B cell (primary cell): ENCODE results near the gene RNF2. TPM values are rescaled to one million over a fixed set of nuclear protein-coding genes. Genes with fewer than 3 reads are reported as not detected.

Experiments
- ATAC-seq: fragments of 200-7000 bp; cut with Tn5 transposase; one replicate; pipeline ENCODE4 v1.10.0; 2021; ENCODE audit warnings: low read depth, mild to moderate bottlenecking, moderate number of reproducible peaks, moderate library complexity
- CTCF ChIA-PET: fragments of 350-600 bp; sonication (Branson Sonifier 250); formaldehyde crosslinking; loops from one replicate; lab custom pipeline; 2021; ENCODE audit warnings: antibody characterized with exemption, inconsistent platforms; lab: Charles Lee
- POLR2A ChIA-PET: fragments of 350-600 bp; sonication (Branson Sonifier 250); formaldehyde crosslinking; loops from one replicate; lab custom pipeline; 2021; ENCODE audit warnings: antibody characterized with exemption; lab: Charles Lee
- DNase-seq: peaks from one replicate; pipeline ENCODE4 v3.0.0; 2013
- H2AFZ ChIP-seq: 2 replicates; pipeline ENCODE4 v1.6.1; 2012; ENCODE audit warnings: mild to moderate bottlenecking, low read depth, low read length; ENCODE audit not compliant: insufficient read depth, poor library complexity, severe bottlenecking
- H3K27ac ChIP-seq, 2 donors: 1 replicate in 1 of 2; 2 replicates in 1 of 2; pipeline ENCODE4 v1.5.1; 2012 to 2013; ENCODE audit warnings: low read length in 2 of 2, mild to moderate bottlenecking in 2 of 2, moderate library complexity in 1 of 2
- H3K27me3 ChIP-seq, 4 experiments: fragments of 200-600 bp in 1 of 4; sonication (generic) in 1 of 4; replicated peaks in 1 of 4; 1 replicate in 2 of 4; 2 replicates in 2 of 4; pipeline versions ENCODE4 v1.6.1 to v1.7.0; 2013 to 2016; ENCODE audit warnings: low read length in 3 of 4, mild to moderate bottlenecking in 2 of 4, mixed read lengths in 1 of 4, moderate library complexity in 1 of 4; ENCODE audit not compliant: insufficient read depth in 4 of 4, control insufficient read depth in 3 of 4; ENCODE audit errors: control extremely low read depth in 1 of 4
- H3K36me3 ChIP-seq, 2 experiments: replicated peaks in 1 of 2; 1 replicate in 1 of 2; 2 replicates in 1 of 2; pipeline versions ENCODE4 v1.6.1 to v1.7.1; 2013; ENCODE audit warnings: low read length in 1 of 2; ENCODE audit not compliant: insufficient read depth in 2 of 2, control insufficient read depth in 1 of 2; ENCODE audit errors: control extremely low read depth in 1 of 2, extremely low read depth in 1 of 2
- H3K4me1 ChIP-seq, 2 donors: fragments of 200-600 bp in 1 of 2; sonication (generic) in 1 of 2; 1 replicate in 1 of 2; 2 replicates in 1 of 2; pipeline versions ENCODE4 v1.5.1 to v1.6.1; 2013 to 2017; ENCODE audit warnings: low read length in 2 of 2; ENCODE audit not compliant: control insufficient read depth in 2 of 2, insufficient read depth in 2 of 2
- H3K4me2 ChIP-seq: replicated peaks from 2 replicates; pipeline ENCODE3; 2012; ENCODE audit warnings: mild to moderate bottlenecking, low read depth, low read length; ENCODE audit not compliant: poor library complexity, severe bottlenecking
- H3K4me3 ChIP-seq, 5 experiments: fragments of 200-600 bp in 1 of 5; sonication (generic) in 1 of 5; 1 replicate in 3 of 5; 2 replicates in 2 of 5; pipeline versions ENCODE4 v1.5.1 to v1.7.0; 2011 to 2016; ENCODE audit warnings: low read length in 4 of 5, mild to moderate bottlenecking in 4 of 5, low read depth in 2 of 5, control low read depth in 1 of 5, moderate library complexity in 1 of 5; ENCODE audit not compliant: insufficient read depth in 1 of 5; ENCODE audit errors: control extremely low read depth in 1 of 5, extremely low read depth in 1 of 5
- H3K79me2 ChIP-seq: fragments of 200-600 bp; sonication (generic); one replicate; pipeline ENCODE4 v1.6.0; 2016; ENCODE audit warnings: low read length; ENCODE audit not compliant: control insufficient read depth, insufficient read depth
- H3K9ac ChIP-seq: fragments of 200-600 bp; sonication (generic); 2 replicates; pipeline ENCODE4 v1.6.1; 2017; ENCODE audit warnings: mild to moderate bottlenecking, low read length, moderate library complexity
- H3K9me3 ChIP-seq, 3 donors: one replicate each; pipeline versions ENCODE4 v1.6.1 to v1.7.1; 2013; ENCODE audit warnings: low read length in 2 of 3; ENCODE audit not compliant: control insufficient read depth in 2 of 3, insufficient read depth in 1 of 3; ENCODE audit errors: control extremely low read depth in 1 of 3
- H4K20me1 ChIP-seq: 2 replicates; pipeline ENCODE4 v1.6.0; 2012; ENCODE audit warnings: mild to moderate bottlenecking, low read length; ENCODE audit not compliant: insufficient read depth, control insufficient read depth, poor library complexity, severe bottlenecking
- H3K27ac Mint-ChIP-seq: one replicate; pipeline ENCODE4 v1.8.0; 2021; ENCODE audit warnings: mixed read lengths
- H3K27me3 Mint-ChIP-seq: one replicate; pipeline ENCODE4 v1.8.0; 2021; ENCODE audit warnings: mixed read lengths
- H3K4me1 Mint-ChIP-seq: one replicate; pipeline ENCODE4 v1.8.0; 2021; ENCODE audit warnings: mixed read lengths
- H3K4me3 Mint-ChIP-seq: one replicate; pipeline ENCODE4 v1.8.0; 2021; ENCODE audit warnings: mixed read lengths
- H3K9me3 Mint-ChIP-seq: one replicate; pipeline ENCODE4 v1.8.0; 2022; ENCODE audit warnings: mixed read lengths; ENCODE audit not compliant: insufficient read depth
- EZH2 ChIP-seq: IDR thresholded peaks from 2 replicates; pipeline ENCODE4 v1.6.1; 2012; ENCODE audit warnings: borderline replicate concordance, low read depth, mild to moderate bottlenecking, moderate library complexity, low read length; ENCODE audit not compliant: insufficient read depth, poor library complexity, severe bottlenecking
- WGBS: methylation state at CpG from one replicate; pipeline ENCODE4 v1.1.5; 2013; ENCODE audit warnings: missing lambda C conversion rate; ENCODE audit not compliant: insufficient coverage; 5-methylcytosine and 5-hydroxymethylcytosine counted together
- intact Hi-C: fragments of 100-400 bp; cut with micrococcal nuclease; formaldehyde crosslinking; loops from one replicate; pipeline ENCODE4 v1.10.0; 2022
- polyA plus RNA-seq: library from polyadenylated mRNA; depleted of rRNA; stranded (reverse); fragments of >200 nt; gene quantifications from 2 replicates; pipeline ENCODE4 v1.2.3, GENCODE V29; 2012
- total RNA-seq, 2 donors: library from RNA; stranded (reverse); fragments of 120-200 nt in 1 of 2; gene quantifications; 1 replicate in 1 of 2; 2 replicates in 1 of 2; pipeline versions ENCODE4 v1.2.3 to v1.2.4, GENCODE V29; 2013 to 2022
- TF ChIP-seq, protein P1 (sequence below): fragments of 200-600 bp; IDR thresholded peaks from one replicate; pipeline ENCODE4 v1.8.0; 2022; ENCODE audit warnings: antibody characterized with exemption, mild to moderate bottlenecking

RNF2 gene
- total and polyA plus RNA-seq, 2 donors (not counting 1 experiment from before 2014, with no cell fraction given): 13.9 to 29.5 TPM

DNA sequence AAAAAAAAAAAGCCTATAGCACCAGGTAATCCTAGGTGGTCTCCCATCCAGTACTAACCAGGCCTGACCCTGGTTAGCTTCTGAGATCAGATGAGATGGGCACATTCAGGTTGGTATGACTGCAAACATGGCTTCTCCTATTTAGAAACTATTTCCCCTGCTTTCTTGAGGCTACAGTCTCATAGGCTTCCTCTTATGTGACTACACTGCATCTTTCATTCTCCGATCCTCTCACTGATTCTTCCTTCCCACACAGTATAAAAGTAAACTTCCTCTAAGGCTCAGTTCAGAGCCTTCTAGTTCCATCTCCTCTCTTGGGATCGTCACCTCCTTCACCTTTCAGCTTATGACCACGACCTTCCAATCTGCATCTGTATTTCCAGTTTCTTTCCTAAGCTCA lies 30.4 kb upstream of the RNF2 start:
- POLR2A ChIA-PET: interaction anchor here (0.6 kb wide), 1 partner anchor 25 kb away, joined by 3 read pairs; no protein-coding TSS in a partner anchor

DNA sequence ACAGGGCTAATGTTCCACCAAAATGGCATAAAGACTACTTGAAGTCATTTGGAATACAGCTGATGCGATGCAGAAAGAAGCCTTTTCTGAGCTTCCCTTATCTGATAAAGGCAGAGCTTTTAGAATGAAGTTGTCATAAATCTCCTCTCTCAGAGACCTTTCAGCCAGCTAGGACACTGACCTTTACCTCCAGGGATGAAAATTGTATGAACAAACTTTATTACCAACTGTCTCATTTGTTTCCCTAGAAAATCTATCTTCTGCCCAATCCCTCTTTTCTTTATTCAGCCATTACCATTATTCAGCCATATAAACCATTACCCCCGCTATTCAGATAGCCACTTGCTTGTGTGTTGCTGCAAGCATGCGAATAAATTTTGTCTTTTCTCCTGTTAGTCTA lies 29.7 kb upstream of the RNF2 start:
- TF ChIP-seq EZH2: no peak
- TF ChIP-seq, protein P1, sequence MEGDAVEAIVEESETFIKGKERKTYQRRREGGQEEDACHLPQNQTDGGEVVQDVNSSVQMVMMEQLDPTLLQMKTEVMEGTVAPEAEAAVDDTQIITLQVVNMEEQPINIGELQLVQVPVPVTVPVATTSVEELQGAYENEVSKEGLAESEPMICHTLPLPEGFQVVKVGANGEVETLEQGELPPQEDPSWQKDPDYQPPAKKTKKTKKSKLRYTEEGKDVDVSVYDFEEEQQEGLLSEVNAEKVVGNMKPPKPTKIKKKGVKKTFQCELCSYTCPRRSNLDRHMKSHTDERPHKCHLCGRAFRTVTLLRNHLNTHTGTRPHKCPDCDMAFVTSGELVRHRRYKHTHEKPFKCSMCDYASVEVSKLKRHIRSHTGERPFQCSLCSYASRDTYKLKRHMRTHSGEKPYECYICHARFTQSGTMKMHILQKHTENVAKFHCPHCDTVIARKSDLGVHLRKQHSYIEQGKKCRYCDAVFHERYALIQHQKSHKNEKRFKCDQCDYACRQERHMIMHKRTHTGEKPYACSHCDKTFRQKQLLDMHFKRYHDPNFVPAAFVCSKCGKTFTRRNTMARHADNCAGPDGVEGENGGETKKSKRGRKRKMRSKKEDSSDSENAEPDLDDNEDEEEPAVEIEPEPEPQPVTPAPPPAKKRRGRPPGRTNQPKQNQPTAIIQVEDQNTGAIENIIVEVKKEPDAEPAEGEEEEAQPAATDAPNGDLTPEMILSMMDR: no peak
- H3K27me3 Mint-ChIP-seq: peaks cover 8% of the 10 kb centered on the region
- ChIA-PET POLR2A (interaction anchor here (0.6 kb wide), 1 partner anchor 25 kb away, joined by 3 read pairs; no protein-coding TSS in a partner anchor), CTCF (interaction anchor here (1.3 kb wide), 1 partner anchor 25 kb away, joined by 3 read pairs; no protein-coding TSS in a partner anchor)
- no peaks in the 10 kb centered on the region for H3K27me3 ChIP-seq
- DNase-seq: no peak
- no peaks in the 10 kb centered on the region for H3K4me1 ChIP-seq
- H3K79me2 ChIP-seq: no peaks in the 10 kb centered on the region
- no peak overlapping the region for H3K4me3 ChIP-seq
- no peak overlapping the region for H3K4me3 Mint-ChIP-seq
- H2AFZ ChIP-seq: no peak overlapping the region
- no peak overlapping the region for H3K9ac ChIP-seq
- WGBS: 100% methylated on average over 1 of the region's 3 CpGs
- ATAC-seq: no peak
- no peaks in the 10 kb centered on the region for H4K20me1 ChIP-seq
- no peak overlapping the region for H3K27ac Mint-ChIP-seq
- intact Hi-C loops: no loop called here
- H3K9me3 Mint-ChIP-seq: no peaks in the 10 kb centered on the region
- H3K9me3 ChIP-seq: no peaks in the 10 kb centered on the region
- H3K4me2 ChIP-seq: no peak overlapping the region
- H3K4me1 Mint-ChIP-seq: peaks cover 4% of the 10 kb centered on the region
- no peaks in the 10 kb centered on the region for H3K36me3 ChIP-seq
- no peak overlapping the region for H3K27ac ChIP-seq

More for the DNA sequence above, 30.4 kb upstream of the RNF2 start:
- Histone ChIP-seq H3K4me1 (no peaks in the 10 kb centered on the region), H3K9ac (no peak overlapping the region), H3K27ac (no peak overlapping the region), H3K9me3 (no peaks in the 10 kb centered on the region), H3K4me2 (no peak overlapping the region), H4K20me1 (no peaks in the 10 kb centered on the region), H3K4me3 (no peak overlapping the region), H3K27me3 (no peaks in the 10 kb centered on the region), H3K79me2 (no peaks in the 10 kb centered on the region), H2AFZ (no peak overlapping the region), H3K36me3 (no peaks in the 10 kb centered on the region)
- Mint-ChIP-seq H3K4me1 (peaks cover 4% of the 10 kb centered on the region), H3K27me3 (peaks cover 8% of the 10 kb centered on the region), H3K4me3 (no peak overlapping the region), H3K9me3 (no peaks in the 10 kb centered on the region), H3K27ac (no peak overlapping the region)
- CTCF ChIA-PET: interaction anchor here (1.3 kb wide), 1 partner anchor 26 kb away, joined by 3 read pairs; no protein-coding TSS in a partner anchor
- DNase-seq: no peak
- ATAC-seq: no peak
- intact Hi-C loops: no loop called here
- 90% methylated on average over 3 of the region's 3 CpGs for WGBS
- TF ChIP-seq EZH2: no peak
- TF ChIP-seq, protein P1: no peak
